ENCODE data around the gene DERA.
"Not testable (repeated sequence)": the region's sequence is repeated elsewhere in the genome, so short reads cannot be mapped to it uniquely, and the experiment has no call there.

The DERA gene

GRCh38 chr12:16016748-16017147, 105.6 kb downstream of the DERA start:
- DNase-seq, result no peak

GRCh38 chr12:16018306-16018705, 107.2 kb downstream of the DERA start:
- DNase-seq, result no peak

GRCh38 chr12:16019136-16019535, 108.0 kb downstream of the DERA start:
- DNase-seq, result no peak

GRCh38 chr12:16020031-16020430, 108.9 kb downstream of the DERA start:
- DNase-seq, result no peak

GRCh38 chr12:16021026-16021425, 109.9 kb downstream of the DERA start:
- no peak for DNase-seq

GRCh38 chr12:16021676-16022075, 110.5 kb downstream of the DERA start:
- no peak for DNase-seq

GRCh38 chr12:16027002-16027401, 115.9 kb downstream of the DERA start:
- DNase-seq, result no peak

GRCh38 chr12:16030744-16031143, 119.6 kb downstream of the DERA start:
- DNase-seq, result no peak

GRCh38 chr12:16034136-16034817, 123.1 kb downstream of the DERA start:
- no peak for DNase-seq

- DNase-seq, result no peak
Observed at GRCh38 chr12:16036073-16036472, 124.9 kb downstream of the DERA start.

- no peak for DNase-seq
Observed at GRCh38 chr12:16037533-16037932, 126.4 kb downstream of the DERA start.

- DNase-seq, result no peak
Observed at GRCh38 chr12:16043480-16043879, 132.3 kb downstream of the DERA start.

GRCh38 chr12:16046266-16046665, 135.1 kb downstream of the DERA start:
- DNase-seq, result no peak

GRCh38 chr12:16048511-16048910, 137.4 kb downstream of the DERA start:
- DNase-seq, result no peak

GRCh38 chr12:16056910-16057309, 145.8 kb downstream of the DERA start:
- DNase-seq, result no peak

- not testable (repeated sequence) for DNase-seq
Observed at GRCh38 chr12:16057351-16057751, 146.2 kb downstream of the DERA start.

- no peak for DNase-seq
Observed at GRCh38 chr12:16062611-16063010, 151.5 kb downstream of the DERA start.

GRCh38 chr12:16063726-16064125, 152.6 kb downstream of the DERA start:
- DNase-seq, result no peak

- DNase-seq, result no peak
Observed at GRCh38 chr12:16070113-16070512, 159.0 kb downstream of the DERA start.

- DNase-seq, result no peak
Observed at GRCh38 chr12:16072678-16073077, 161.5 kb downstream of the DERA start.

GRCh38 chr12:16074894-16075293, 163.8 kb downstream of the DERA start:
- no peak for DNase-seq

GRCh38 chr12:16075887-16076286, 164.8 kb downstream of the DERA start:
- DNase-seq, result no peak

- no peak for DNase-seq
Observed at GRCh38 chr12:16076557-16076956, 165.4 kb downstream of the DERA start.

GRCh38 chr12:16076970-16077522, 165.9 kb downstream of the DERA start:
- DNase-seq, result no peak

- DNase-seq, result no peak
Observed at GRCh38 chr12:16086462-16086861, 175.3 kb downstream of the DERA start.
